Lung microvascular endothelial cell (primary cell): Measurements from ENCODE around the gene ID3. TPM values are rescaled to one million over a fixed set of nuclear protein-coding genes. Genes with fewer than 3 reads are reported as not detected.
A peak's percentile ranks its signal among the peaks of the same experiment; 100 is the strongest.

Experiments
- DNase-seq, 2 donors: peaks; one replicate each; pipeline versions ENCODE4 v3.0.0 to v3.0.0-alpha.2; 2010; ENCODE audit warnings: low read depth in 2 of 2
- total RNA-seq: library from RNA; depleted of rRNA; stranded (reverse); fragments of >200 nt; gene quantifications from 2 replicates; pipeline ENCODE4 v1.2.1, GENCODE V29; 2014

Gene ID3
- total RNA-seq, 1 donor from 2014 or later, result 479 TPM

DNA sequence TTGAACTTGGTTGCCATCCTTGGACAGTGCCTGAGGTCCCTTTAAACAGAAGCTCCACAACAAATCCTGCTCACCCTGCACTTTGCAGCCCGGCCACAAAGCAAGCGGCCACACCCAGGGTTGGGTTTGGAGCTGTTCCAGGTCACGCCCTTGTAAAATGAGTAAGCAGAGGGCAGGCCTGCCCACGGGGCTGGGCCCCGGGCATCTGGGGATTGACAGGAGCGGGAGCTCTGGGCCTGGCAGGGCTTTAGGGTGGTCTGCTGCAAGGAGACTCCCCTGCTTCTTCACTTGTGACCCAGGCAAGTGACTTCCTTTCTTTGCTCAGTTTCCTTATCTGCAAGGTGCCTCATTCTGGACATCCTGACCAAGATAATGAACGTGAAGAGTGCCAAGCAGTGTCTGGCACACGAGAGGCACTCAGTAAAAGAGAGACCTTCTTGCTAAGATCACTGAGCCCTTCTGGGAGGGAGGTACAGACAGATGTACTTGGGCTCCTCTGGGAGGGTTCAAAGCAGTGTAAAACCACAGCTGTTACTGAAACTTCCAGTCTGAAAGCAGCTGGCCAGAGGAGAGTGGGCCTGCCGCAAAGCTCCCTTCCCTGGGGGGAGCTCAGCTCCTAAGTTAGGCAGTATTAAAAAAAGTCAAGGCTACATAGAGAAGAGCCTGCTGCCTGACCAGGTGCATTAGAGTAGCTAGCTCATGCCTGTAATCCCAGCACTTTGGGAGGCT lies 30.9 kb downstream of the ID3 start:
- DNase-seq, result peak; percentile 59 to 66

DNA sequence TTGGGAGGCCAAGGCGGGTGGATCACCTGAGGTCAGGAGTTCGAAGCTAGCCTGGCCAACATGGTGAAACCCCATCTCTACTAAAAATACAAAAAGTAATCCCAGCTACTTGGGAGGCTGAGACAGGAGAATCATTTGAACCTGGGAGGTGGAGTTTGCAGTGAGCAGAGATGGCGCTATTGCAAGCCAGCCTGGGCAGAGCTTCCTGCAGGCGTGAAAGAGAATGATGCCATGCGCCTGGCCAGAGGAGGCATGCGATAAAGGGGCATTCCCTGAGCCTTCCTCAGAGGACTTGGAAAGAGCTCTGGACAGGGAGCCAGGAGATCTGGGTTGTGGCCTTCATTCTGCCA lies 31.4 kb downstream of the ID3 start:
- no peak for DNase-seq

DNA sequence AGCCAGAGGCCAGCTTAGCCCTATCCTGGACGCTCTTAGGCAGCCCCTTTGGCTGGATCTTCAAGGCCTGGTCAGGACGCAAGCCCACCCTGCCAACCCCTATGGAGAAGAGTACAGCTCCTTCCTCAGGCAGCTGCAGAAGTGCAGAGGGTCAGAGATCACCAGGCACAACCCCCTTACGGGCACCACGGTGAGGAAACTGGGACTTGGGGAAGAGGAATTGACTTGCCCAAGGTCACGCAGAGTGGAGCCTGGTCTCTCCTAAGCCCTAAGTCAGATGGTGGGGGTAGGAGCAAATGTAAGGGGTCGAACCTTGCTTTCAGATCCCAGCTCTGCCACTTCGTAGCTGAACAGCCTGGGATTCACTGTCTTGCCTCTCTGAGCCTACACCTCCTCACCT lies 31.9 kb downstream of the ID3 start:
- no peak for DNase-seq

DNA sequence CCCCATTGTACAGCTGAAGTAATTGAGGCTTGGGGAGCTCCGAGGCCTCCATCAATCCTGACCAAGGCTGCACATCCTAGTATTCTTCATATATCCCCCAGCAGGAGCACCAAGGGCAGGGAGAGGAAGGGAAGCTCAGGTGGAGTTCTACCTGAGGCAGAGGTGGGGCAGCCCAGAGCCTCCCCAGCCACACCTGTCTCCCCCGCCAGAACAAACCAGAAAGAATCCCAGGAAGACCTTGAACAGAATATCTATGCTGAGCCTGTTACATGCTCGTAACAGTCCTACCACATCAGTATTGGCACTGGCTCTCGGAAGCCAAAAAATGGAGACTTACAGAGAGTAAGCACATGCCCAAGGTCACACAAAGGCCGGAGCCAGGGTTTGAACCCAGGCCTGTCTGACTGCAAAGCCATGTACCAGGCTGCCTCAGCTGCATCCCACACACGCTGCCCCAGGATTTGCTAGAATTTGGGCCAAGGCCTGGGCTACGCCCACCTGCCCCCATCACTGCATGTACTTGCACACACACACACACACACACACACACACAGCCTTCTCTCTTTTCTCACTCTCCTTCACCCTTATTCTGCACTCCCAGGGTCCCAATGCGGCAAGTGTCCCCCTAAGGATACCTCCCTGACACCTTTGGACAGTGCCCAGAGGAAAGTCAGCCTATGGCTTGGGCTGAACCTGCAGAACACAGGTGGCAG lies 32.8 kb downstream of the ID3 start:
- DNase-seq, result no peak

DNA sequence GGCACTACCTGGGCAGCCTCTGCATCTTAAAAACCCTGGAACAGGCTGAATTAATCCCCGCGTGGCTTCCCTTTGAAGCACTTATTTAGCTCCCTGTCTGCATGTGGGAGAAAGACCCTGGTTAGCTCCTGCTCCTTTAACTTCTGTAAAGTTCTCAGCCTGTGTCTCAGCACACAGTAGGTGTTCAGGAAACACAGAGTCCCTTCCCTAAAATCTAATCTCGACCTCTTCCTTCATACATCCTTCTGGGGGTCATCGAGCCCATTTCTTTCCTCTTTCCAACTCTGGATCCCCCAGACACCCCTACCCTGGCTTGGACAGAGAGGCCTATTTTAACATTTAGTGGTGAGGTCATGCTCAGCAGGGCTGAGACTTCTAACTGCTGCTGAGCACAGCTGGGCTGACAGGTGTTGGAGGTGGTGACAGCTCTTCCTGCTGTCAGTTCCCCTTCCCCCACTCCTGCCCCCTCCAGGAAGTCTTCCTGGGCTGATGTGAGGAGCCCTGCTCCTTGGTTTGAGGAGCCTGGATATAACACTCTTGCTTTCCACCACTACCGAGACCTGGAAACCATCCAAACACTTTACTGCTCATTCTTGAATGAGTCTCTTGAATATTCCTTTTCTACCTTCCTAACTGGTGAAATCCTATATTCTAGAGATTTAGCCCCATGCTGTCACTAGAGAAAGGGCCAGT lies 33.6 kb downstream of the ID3 start:
- DNase-seq, result no peak

DNA sequence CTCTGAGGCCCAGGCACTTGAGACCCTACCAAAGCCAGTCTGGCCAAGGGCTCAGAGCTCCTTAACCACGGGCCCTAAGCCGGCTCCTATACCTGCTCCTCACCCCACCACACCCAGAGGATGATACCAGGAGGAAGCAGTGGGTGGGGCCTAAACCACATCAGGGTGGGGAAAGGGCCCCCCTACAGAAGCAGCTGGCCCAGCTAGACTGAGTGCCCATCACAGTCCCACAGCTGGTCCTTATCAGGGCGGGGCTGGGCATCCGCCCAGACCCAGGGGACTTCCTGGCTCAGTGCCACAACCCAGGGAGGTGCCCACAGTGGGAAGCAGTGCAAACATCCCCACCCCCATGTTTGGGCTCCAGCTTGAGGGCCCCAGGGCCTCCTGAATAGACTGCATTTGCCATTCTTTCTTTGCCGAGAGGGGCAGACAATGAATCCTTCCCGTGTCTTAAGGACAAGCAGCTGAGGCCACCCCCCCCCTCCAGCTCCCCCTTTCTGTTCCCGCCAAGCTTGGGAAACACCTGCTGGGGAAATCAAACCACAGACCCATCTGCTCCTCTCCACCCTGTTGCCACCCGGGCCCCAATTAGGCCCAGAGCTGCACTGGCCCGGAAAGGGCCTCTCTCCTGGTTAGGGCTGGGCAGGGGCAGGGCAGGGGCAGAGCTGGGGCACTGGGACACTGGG lies 34.4 kb downstream of the ID3 start:
- peak in 1 of 2 donors; percentile 19 for DNase-seq

DNA sequence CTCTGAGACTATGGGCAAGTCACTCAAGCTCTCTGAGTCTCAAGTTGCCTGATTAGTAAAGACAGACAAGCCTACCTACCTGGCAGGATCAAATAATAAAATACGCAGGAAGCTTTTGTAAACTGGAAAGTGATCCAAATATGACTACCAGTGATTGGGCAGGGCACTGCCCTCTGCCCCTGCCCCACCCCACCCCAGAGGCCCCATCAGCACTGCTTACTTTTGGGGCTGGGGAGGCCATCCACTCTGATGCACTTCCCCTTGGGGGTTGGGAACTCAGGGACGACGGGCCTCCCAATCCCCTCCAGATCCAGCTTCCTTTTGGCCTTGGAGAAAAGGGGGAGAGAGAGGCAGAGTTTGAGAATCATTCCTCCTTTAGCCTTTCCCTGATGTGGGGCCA lies 35.1 kb downstream of the ID3 start:
- no peak for DNase-seq

DNA sequence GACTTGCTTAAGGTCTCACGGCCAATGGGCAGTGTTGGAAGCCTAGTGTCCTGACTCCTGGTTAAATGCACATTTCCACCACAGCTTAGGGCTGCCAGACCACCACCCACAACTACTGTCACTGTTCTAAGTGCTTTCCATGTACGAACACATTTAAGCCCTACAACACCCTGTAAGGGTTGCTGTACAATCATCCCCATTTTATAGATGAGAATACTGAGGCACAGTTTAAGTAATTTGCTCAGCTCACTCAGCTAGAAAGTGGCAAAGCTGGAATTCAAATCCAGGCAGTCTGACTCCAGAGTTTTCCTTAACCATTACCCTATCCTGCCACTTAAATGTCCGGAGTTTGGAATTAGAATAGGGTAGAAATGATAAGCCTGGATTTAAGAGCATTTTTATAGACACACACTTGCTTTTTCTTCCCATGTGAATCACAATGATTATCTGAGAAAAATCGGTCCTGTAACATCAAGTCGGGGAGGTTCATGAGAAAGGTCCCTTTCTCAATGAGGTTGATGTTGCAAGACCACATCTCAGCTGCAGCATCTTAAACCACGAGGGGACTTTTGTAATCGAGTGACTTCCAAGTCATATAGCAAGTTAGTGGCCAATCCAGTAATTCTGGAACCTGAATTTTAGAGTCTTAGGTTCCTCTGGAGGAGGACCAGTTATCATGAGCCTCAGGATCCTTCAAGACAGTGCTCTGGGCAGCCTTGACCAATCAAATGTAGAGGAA lies 36.9 kb downstream of the ID3 start:
- no peak for DNase-seq

DNA sequence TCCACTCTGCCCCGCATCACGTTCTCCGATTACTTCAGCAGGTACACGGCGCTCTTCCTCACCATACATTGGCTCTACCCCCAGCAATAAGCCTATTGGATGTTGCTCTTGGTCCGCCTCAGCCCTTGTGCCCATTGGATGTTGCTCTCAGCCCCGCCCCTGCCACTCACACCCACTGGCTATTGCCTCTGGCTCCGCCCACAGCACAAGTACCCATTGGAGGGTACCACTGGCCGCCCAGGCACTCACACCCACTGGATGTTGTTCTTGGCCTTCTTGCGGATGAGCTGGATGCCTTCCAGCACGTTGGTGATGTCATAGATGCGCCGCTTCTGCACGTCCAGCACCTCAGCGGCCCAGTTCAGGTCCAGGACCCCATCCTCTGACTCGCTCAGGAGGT lies 37.7 kb downstream of the ID3 start:
- no peak for DNase-seq

DNA sequence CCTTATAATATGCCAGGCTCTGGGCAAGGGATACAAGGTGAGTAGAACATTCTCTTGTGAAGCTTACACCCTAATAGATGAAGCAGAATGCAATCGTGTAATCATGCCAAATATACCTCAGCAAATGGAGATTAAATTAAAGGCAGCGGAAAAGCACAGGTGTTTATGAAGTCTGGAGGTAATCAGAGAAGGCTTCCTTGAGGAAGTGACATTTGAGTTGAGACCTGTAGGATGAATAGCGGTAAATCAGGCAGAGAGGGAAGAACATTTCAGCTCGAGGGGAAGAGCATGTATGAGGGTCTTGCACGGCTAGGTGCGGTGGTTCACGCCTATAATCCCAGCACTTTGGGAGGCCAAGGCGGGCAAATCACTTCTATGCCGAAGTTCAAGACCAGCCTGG lies 41.7 kb downstream of the ID3 start:
- no peak for DNase-seq

DNA sequence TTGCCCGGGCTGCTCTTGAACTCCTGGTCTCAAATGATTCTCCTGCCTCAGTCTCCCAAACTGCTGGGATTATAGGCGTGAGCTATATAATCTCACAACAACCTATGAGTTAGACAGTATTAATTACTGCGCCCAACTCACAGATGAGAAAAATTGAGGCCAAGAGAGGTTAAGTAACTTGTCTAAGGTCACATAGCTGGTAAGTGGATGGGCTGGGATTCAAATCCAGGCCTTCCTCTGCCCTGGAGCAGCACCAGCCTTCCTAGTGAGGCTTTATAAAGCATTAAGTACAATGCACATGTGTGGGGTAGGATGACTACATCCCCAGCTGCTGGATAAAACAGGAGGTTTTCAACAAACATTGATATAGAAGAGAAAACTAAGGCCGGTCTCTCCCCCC lies 43.4 kb downstream of the ID3 start:
- no peak for DNase-seq

DNA sequence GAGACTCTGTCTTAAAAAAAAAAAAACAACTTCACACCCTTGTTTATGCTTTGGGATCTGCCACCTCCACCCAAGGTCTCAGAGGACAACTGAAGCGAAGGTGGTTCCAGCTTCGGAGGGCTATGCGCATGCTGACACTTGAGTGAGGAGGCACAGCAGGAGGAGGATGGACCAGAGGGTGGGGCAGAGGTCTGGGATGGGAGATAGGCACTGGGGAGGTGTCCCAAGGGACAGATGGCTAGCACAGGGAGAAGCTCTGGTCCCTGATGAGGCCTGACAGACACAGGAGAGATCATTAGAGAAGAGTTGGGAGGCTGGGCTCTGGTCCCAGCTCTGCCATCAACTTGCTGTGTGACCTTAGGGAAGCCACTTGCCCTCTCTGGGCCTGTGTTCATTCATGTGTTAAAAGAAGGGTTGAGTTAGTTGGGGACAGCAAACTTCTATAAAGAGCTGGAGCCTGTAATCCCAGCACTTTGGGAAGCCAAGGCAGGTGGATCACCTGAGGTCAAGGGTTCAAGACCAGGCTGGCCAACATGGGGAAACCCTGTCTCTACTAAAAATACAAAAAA lies 45.1 kb downstream of the ID3 start:
- DNase-seq, result no peak

DNA sequence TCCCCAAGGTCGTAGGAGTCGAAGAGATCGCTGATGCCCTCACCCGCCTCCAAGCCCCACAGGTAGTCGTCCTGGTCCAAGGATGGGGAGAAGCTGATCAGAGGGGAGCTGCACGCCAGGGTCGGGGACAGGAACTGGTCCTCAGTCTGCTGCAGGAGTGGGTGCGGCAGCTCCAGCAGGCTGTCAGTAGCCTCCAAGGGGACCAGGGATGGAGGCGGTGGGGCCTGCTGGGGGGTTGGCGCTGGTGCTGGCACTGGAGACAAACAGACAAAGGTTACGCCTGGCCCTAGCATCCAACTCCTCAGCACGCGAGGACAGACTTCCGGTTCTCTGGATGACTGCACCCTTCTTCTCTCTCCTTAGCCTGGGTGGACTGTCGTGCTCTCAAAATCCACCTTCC lies 49.4 kb downstream of the ID3 start:
- no peak for DNase-seq

Other genes starting within 250 kb of the ID3 start
- gene HNRNPR, start 215.2 kb downstream of the ID3 start, total RNA-seq, result 53.6 and 55.1 TPM in 2 replicates
- gene ZNF436, start 189.7 kb downstream of the ID3 start, total RNA-seq, result 14.1 and 17.7 TPM in 2 replicates
- 0.20 and 0.22 TPM in 2 replicates for gene TCEA3, start 134.8 kb downstream of the ID3 start, total RNA-seq
- gene ASAP3, start 75.3 kb downstream of the ID3 start, total RNA-seq, result 3.4 and 5.4 TPM in 2 replicates
- gene E2F2, start 28.3 kb downstream of the ID3 start, total RNA-seq, result 0.40 and 0.87 TPM in 2 replicates
- gene RPL11, start 132.3 kb upstream of the ID3 start, total RNA-seq, result 1,249 and 1,276 TPM in 2 replicates
- gene ELOA, start 184.0 kb upstream of the ID3 start, total RNA-seq, result 13.9 and 22.2 TPM in 2 replicates
- 24.6 and 29.0 TPM in 2 replicates for gene PITHD1, start 218.9 kb upstream of the ID3 start, total RNA-seq
- gene LYPLA2, start 231.6 kb upstream of the ID3 start, total RNA-seq, result 92.7 and 108 TPM in 2 replicates
- gene GALE, start 241.3 kb upstream of the ID3 start, total RNA-seq, result 16.7 and 19.6 TPM in 2 replicates